Measurements from ENCODE around the gene SETDB2. TPM values are rescaled to one million over a fixed set of nuclear protein-coding genes. Genes with fewer than 3 reads are reported as not detected.

SETDB2 gene
- total and polyA plus RNA-seq, 2 of the 13 experiments (the other 11 are each of a cell fraction or from before 2014, with no cell fraction given): 8.1 to 8.7 TPM

GRCh38 chr13:49521224-49521623, 77.2 kb downstream of the SETDB2 start:
- no peak overlapping the region for H3K27ac ChIP-seq (ENCODE audit: extremely low read length, insufficient read depth, low read length)
- H2AFZ ChIP-seq (ENCODE audit: low read length): no peak overlapping the region
- POLR2A ChIA-PET: no interaction called here
- TF ChIP-seq RORA (CRISPR knock-in tag; IDR thresholded peaks at IDR 0.05) (no peak), SMC3 (IDR thresholded peaks at IDR 0.05; ENCODE audit: low read length) (no peak), CREB3 (CRISPR knock-in tag; IDR thresholded peaks at IDR 0.05) (no peak), CCAR2 (optimal IDR thresholded peaks at IDR 0.05; ENCODE audit: low read depth, low read length) (no peak), AFF4 (CRISPR knock-in tag; IDR thresholded peaks at IDR 0.05) (no peak), ZNF724P (CRISPR knock-in tag; IDR thresholded peaks at IDR 0.05; ENCODE audit: borderline replicate concordance) (no peak), FOSL1 (CRISPR knock-in tag; IDR thresholded peaks at IDR 0.05; ENCODE audit: borderline replicate concordance) (no peak), MBNL3 (CRISPR knock-in tag; conservative IDR thresholded peaks at IDR 0.05) (no peak), TFAP4 (IDR thresholded peaks at IDR 0.05; ENCODE audit: borderline replicate concordance, low read depth) (no peak), ZEB1 (IDR thresholded peaks at IDR 0.05; ENCODE audit: insufficient replicate concordance, low read depth) (no peak), ZBTB38 (CRISPR knock-in tag; IDR thresholded peaks at IDR 0.05) (no peak)
- H3K9me3 ChIP-seq (ENCODE audit: low read length): no peaks in the 10 kb centered on the region
- H3K27me3 ChIP-seq (ENCODE audit: control insufficient read depth in 1 of 2, insufficient read depth in 2 of 2, low read length in 2 of 2): no peaks in the 10 kb centered on the region
- no peaks in the 10 kb centered on the region for H3K79me2 ChIP-seq (ENCODE audit: insufficient read depth, low read length)
- H3K4me1 ChIP-seq (ENCODE audit: insufficient read depth, low read length): peaks cover 10% of the 10 kb centered on the region
- H3K4me2 ChIP-seq (ENCODE audit: low read depth, low read length): no peak overlapping the region
- CTCF ChIA-PET (ENCODE audit: low intra/inter-chr PET ratio, low total read pairs): no interaction called here
- H3K9ac ChIP-seq (ENCODE audit: insufficient read depth, low read depth, low read length): no peak overlapping the region
- in situ Hi-C loops (cut with HindIII; ENCODE audit: extremely low pct_ligation_motif_present, low pct_unique_long_range_greater_than_20kb) (no loop called here), intact Hi-C loops (cut with micrococcal nuclease; ENCODE audit: unreplicated experiment) (no loop called here)
- WGBS (ENCODE audit: low lambda C conversion rate): 92% methylated on average over 4 of the region's 4 CpGs
- no peaks in the 10 kb centered on the region for H4K20me1 ChIP-seq (ENCODE audit: insufficient read depth, low read length)
- FAIRE-seq (no peak), DNase-seq (ENCODE audit: low spot score) (no peak), ATAC-seq (no peak)
- no peak overlapping the region for H3K4me3 ChIP-seq (replicated peaks in 1 of 3; ENCODE audit: insufficient read depth in 1 of 3, low read depth in 2 of 3, low read length in 3 of 3)
- BruUV-seq (replicated peaks): TSS peak; percentile 27
- peaks cover 2 to 5% of the 10 kb centered on the region in 2 experiments; a peak in 2 of 5 replicates for H3K36me3 ChIP-seq (replicated peaks in 1 of 2; ENCODE audit: control insufficient read depth in 1 of 2, insufficient read depth in 2 of 2, low read length in 2 of 2)
